Measurements from ENCODE around the gene CSF3R. TPM values are rescaled to one million over a fixed set of nuclear protein-coding genes. Genes with fewer than 3 reads are reported as not detected.
"Not testable (repeated sequence)": the region's sequence is repeated elsewhere in the genome, so short reads cannot be mapped to it uniquely, and the experiment has no call there.

The CSF3R gene
- total and polyA plus RNA-seq, 9 of the 15 experiments (the other 6 are each of a cell fraction or from before 2014, with no cell fraction given) = 0.21 to 0.86 (median 0.40) TPM; not detected in 1

DNA sequence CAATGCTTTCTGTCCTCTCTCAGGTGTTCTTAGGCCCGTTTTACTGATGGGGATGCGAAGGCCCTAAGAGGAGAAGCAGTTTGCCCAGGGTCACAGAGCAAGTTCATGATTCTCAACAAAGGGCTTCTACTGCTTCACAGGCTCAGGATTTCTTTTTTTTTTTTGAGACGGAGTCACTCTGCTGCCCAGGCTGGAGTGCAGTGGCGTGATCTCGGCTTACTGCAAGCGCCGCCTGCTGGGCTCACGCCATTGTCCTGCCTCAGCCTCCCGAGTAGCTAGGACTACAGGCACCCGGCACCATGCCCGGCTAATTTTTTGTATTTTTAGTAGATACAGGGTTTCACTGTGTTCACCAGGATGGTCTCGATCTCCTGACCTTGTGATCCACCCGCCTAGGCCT lies 5.1 kb downstream of the CSF3R start (continued):
- TF ChIP-seq, protein P1, sequence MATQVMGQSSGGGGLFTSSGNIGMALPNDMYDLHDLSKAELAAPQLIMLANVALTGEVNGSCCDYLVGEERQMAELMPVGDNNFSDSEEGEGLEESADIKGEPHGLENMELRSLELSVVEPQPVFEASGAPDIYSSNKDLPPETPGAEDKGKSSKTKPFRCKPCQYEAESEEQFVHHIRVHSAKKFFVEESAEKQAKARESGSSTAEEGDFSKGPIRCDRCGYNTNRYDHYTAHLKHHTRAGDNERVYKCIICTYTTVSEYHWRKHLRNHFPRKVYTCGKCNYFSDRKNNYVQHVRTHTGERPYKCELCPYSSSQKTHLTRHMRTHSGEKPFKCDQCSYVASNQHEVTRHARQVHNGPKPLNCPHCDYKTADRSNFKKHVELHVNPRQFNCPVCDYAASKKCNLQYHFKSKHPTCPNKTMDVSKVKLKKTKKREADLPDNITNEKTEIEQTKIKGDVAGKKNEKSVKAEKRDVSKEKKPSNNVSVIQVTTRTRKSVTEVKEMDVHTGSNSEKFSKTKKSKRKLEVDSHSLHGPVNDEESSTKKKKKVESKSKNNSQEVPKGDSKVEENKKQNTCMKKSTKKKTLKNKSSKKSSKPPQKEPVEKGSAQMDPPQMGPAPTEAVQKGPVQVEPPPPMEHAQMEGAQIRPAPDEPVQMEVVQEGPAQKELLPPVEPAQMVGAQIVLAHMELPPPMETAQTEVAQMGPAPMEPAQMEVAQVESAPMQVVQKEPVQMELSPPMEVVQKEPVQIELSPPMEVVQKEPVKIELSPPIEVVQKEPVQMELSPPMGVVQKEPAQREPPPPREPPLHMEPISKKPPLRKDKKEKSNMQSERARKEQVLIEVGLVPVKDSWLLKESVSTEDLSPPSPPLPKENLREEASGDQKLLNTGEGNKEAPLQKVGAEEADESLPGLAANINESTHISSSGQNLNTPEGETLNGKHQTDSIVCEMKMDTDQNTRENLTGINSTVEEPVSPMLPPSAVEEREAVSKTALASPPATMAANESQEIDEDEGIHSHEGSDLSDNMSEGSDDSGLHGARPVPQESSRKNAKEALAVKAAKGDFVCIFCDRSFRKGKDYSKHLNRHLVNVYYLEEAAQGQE (IDR thresholded peaks at IDR 0.05; ENCODE audit: borderline replicate concordance) = 0 out of 2 replicates have a peak, but pooled peaks have one; percentile 11
- TF ChIP-seq, protein P1 (CRISPR knock-in tag; IDR thresholded peaks at IDR 0.05; ENCODE audit: low read depth) = not testable (repeated sequence)

GRCh38 chr1:36476945-36477344 lies 5.8 kb downstream of the CSF3R start:
- Histone ChIP-seq H3K27ac (ENCODE audit: extremely low read depth, low read depth, low read length) (no peak overlapping the region), H3K4me1 (replicated peaks in 1 of 2; ENCODE audit: control insufficient read depth in 2 of 2, insufficient read depth in 2 of 2, low read length in 2 of 2) (peaks cover 20 to 25% of the 10 kb centered on the region in 2 experiments), H3K9me1 (ENCODE audit: control insufficient read depth, insufficient read depth, low read length) (no peaks in the 10 kb centered on the region), H3K9ac (ENCODE audit: insufficient read depth in 1 of 2, low read depth in 2 of 2, low read length in 2 of 2) (no peak overlapping the region), H3K4me2 (ENCODE audit: insufficient read depth, low read length) (no peak overlapping the region), H3K27me3 (ENCODE audit: control insufficient read depth in 2 of 2, insufficient read depth in 2 of 2, low read length in 2 of 2) (no peaks in the 10 kb centered on the region), H4K20me1 (replicated peaks; ENCODE audit: control insufficient read depth, insufficient read depth, low read length) (no peaks in the 10 kb centered on the region), H3K4me3 (no peak overlapping the region), H3K9me3 (replicated peaks; ENCODE audit: control insufficient read depth, insufficient read depth, low read depth, low read length) (no peaks in the 10 kb centered on the region), H2AFZ (ENCODE audit: low read depth, low read length) (no peak overlapping the region; the same call in 1 of the 2 replicates), H3K36me3 (ENCODE audit: control insufficient read depth, insufficient read depth, low read length) (no peaks in the 10 kb centered on the region), H3K79me2 (ENCODE audit: control insufficient read depth, insufficient read depth, low read length) (no peaks in the 10 kb centered on the region)
- in situ Hi-C loops (cut with MboI) = no loop called here
- TF ChIP-seq SPI1 (IDR thresholded peaks at IDR 0.05; ENCODE audit: borderline replicate concordance, low read depth, low read length) = no peak
- ChIA-PET POLR2A (interaction anchor here (0.6 to 2.8 kb wide), 4 partner anchors 13 to 69 kb away, joined by 3 to 10 read pairs (median 4); partner anchors contain the start of gene MRPS15), CTCF (ENCODE audit: low intra/inter-chr PET ratio) (interaction anchor here (0.6 to 1.5 kb wide), 2 partner anchors 29 to 31 kb away, joined by 3 to 4 read pairs; no protein-coding TSS in a partner anchor)
- no TSS peak for BruUV-seq (replicated peaks)
- DNase-seq (ENCODE audit: extremely low read depth in 1 of 4, low spot score in 3 of 4) (no peak), ATAC-seq (no peak), FAIRE-seq (no peak)
- intact Hi-C loops (cut with micrococcal nuclease) = no loop called here
- 59% methylated on average over 5 of the region's 5 CpGs for WGBS (ENCODE audit: insufficient coverage, low coverage, missing lambda C conversion rate)

All from K562 (cell line).